Thyroid gland (tissue), 4 donors: ENCODE measurements around the gene SPATA9.

Source experiments
- POLR2A ChIP-seq, 2 donors: fragments of 450-650 bp; IDR thresholded peaks; one replicate each; pipeline ENCODE4 v1.6.1; 2017; ENCODE audit warnings: antibody characterized with exemption in 2 of 2, mild to moderate bottlenecking in 2 of 2, moderate library complexity in 1 of 2
- TF ChIP-seq, protein P1 (sequence below), 6 experiments: fragments of 200-600 bp in 3 of 6; fragments of 450-650 bp in 3 of 6; sonication (generic) in 3 of 6; IDR thresholded peaks; one replicate each; pipeline ENCODE4 v1.5.1; 2016 to 2019; ENCODE audit warnings: antibody characterized with exemption in 6 of 6, mild to moderate bottlenecking in 2 of 6, inconsistent platforms in 1 of 6, moderate library complexity in 1 of 6

DNA sequence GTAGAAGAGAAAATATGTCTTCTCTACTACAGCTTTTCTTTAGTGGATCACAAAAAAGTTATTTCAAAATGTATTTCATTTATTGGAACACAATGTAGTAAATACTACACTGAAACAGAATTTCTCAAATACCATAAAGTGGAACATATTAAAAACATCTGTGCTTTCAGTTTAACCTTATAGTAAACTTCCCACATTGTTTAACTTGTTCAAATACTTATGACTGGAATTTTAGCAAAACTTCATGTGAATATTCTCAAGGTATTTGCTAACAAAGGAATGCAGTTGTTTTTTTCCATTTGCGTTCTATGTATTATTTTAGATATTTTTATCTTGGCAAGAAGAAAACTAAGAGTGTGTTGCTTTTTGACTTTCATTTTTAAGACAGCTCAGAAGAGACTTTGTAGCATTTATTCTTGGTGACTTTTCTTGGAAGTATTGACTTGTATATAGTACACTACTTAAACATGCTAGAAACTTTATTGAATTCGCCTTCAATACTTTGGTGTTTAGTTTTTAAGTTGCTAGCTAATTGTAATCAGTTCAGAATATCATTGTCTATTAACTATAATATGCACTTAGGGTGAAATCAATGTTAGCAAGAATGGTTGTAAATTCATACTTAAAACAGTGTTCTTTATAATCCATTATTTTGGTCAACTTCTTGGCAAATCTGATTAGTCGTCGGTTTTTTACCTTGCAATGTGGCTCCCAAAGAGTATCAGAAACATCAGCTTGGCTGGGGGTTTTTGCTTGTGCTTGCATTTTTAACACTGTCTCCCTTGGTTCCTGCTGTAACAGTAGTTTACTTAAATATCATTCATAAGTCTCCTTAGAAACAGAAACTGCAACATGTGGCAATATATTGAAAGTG, 43.4 kb upstream of the SPATA9 start:
- TF ChIP-seq, protein P1, sequence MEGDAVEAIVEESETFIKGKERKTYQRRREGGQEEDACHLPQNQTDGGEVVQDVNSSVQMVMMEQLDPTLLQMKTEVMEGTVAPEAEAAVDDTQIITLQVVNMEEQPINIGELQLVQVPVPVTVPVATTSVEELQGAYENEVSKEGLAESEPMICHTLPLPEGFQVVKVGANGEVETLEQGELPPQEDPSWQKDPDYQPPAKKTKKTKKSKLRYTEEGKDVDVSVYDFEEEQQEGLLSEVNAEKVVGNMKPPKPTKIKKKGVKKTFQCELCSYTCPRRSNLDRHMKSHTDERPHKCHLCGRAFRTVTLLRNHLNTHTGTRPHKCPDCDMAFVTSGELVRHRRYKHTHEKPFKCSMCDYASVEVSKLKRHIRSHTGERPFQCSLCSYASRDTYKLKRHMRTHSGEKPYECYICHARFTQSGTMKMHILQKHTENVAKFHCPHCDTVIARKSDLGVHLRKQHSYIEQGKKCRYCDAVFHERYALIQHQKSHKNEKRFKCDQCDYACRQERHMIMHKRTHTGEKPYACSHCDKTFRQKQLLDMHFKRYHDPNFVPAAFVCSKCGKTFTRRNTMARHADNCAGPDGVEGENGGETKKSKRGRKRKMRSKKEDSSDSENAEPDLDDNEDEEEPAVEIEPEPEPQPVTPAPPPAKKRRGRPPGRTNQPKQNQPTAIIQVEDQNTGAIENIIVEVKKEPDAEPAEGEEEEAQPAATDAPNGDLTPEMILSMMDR (IDR thresholded peaks at IDR 0.05): no peak
- no peak for TF ChIP-seq POLR2A (IDR thresholded peaks at IDR 0.05)
